Gastroesophageal sphincter (tissue), 3 donors: ENCODE data around the gene AGBL3.

ENCODE experiments used
- EP300 ChIP-seq: sonication (generic); formaldehyde crosslinking; IDR thresholded peaks from one replicate; pipeline ENCODE4 v1.6.1; 2017; ENCODE audit warnings: antibody characterized with exemption, mild to moderate bottlenecking
- POLR2A ChIP-seq, 2 donors: fragments of 450-650 bp; IDR thresholded peaks; one replicate each; pipeline ENCODE4 v1.6.1; 2017; ENCODE audit warnings: antibody characterized with exemption in 2 of 2, mild to moderate bottlenecking in 2 of 2, moderate library complexity in 1 of 2
- POLR2AphosphoS5 ChIP-seq: sonication (generic); formaldehyde crosslinking; IDR thresholded peaks from one replicate; pipeline ENCODE4 v1.6.1; 2017; ENCODE audit warnings: antibody characterized with exemption
- TF ChIP-seq, protein P1 (sequence below), 4 experiments: fragments of 200-600 bp in 2 of 4; fragments of 450-650 bp in 2 of 4; sonication (generic) in 1 of 4; IDR thresholded peaks; one replicate each; pipeline ENCODE4 v1.5.1; 2017 to 2019; ENCODE audit warnings: antibody characterized with exemption in 4 of 4, mild to moderate bottlenecking in 2 of 4, moderate library complexity in 2 of 4

DNA sequence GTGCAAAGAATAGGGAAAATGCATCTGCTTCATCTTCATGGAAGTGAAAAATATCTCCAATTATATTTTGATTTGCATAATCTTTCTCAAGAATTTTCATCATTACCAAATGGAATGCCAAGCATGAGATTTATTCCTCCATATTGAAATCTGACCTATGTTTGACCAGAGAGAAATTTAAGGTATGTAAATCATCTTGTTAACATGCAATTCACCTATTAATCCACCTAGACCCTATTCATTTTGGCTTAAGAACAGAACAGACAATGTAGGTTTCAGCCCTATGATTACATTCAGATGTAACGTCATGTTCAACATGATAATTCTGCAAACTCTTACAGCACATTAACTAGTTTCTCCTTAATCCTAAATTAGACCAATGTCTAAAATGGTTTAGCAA lies 130.8 kb downstream of the AGBL3 start:
- TF ChIP-seq POLR2A (IDR thresholded peaks at IDR 0.05), result no peak
- TF ChIP-seq, protein P1, sequence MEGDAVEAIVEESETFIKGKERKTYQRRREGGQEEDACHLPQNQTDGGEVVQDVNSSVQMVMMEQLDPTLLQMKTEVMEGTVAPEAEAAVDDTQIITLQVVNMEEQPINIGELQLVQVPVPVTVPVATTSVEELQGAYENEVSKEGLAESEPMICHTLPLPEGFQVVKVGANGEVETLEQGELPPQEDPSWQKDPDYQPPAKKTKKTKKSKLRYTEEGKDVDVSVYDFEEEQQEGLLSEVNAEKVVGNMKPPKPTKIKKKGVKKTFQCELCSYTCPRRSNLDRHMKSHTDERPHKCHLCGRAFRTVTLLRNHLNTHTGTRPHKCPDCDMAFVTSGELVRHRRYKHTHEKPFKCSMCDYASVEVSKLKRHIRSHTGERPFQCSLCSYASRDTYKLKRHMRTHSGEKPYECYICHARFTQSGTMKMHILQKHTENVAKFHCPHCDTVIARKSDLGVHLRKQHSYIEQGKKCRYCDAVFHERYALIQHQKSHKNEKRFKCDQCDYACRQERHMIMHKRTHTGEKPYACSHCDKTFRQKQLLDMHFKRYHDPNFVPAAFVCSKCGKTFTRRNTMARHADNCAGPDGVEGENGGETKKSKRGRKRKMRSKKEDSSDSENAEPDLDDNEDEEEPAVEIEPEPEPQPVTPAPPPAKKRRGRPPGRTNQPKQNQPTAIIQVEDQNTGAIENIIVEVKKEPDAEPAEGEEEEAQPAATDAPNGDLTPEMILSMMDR (IDR thresholded peaks at IDR 0.05), result no peak
- no peak for TF ChIP-seq POLR2AphosphoS5
- TF ChIP-seq EP300, result no peak
